ENCODE measurements around the gene SEMA3E.
"Not testable (repeated sequence)": the region's sequence is repeated elsewhere in the genome, so short reads cannot be mapped to it uniquely, and the experiment has no call there.

The SEMA3E gene

GRCh38 chr7:83486957-83487356 is 162.0 kb downstream of the SEMA3E start:
- DNase-seq (ENCODE audit: low read depth, low spot score): no peak

GRCh38 chr7:83486536-83486935 is 162.4 kb downstream of the SEMA3E start:
- DNase-seq (ENCODE audit: low read depth, low spot score): no peak

- no peak for DNase-seq (ENCODE audit: low read depth, low spot score)
Observed at GRCh38 chr7:83484826-83485225, 164.1 kb downstream of the SEMA3E start.

- no peak for DNase-seq (ENCODE audit: low read depth, low spot score)
Observed at GRCh38 chr7:83484266-83484665, 164.7 kb downstream of the SEMA3E start.

- DNase-seq (ENCODE audit: low read depth, low spot score): no peak
Observed at GRCh38 chr7:83478616-83479015, 170.3 kb downstream of the SEMA3E start.

GRCh38 chr7:83476511-83477050 is 172.4 kb downstream of the SEMA3E start:
- no peak for DNase-seq (ENCODE audit: low read depth, low spot score)

GRCh38 chr7:83475420-83475819 is 173.5 kb downstream of the SEMA3E start:
- DNase-seq (ENCODE audit: low read depth, low spot score): no peak

GRCh38 chr7:83472376-83472775 is 176.6 kb downstream of the SEMA3E start:
- no peak for DNase-seq (ENCODE audit: low read depth, low spot score)

- DNase-seq (ENCODE audit: low read depth, low spot score): no peak
Observed at GRCh38 chr7:83469491-83469890, 179.4 kb downstream of the SEMA3E start.

GRCh38 chr7:83469076-83469475 is 179.9 kb downstream of the SEMA3E start:
- DNase-seq (ENCODE audit: low read depth, low spot score): no peak

- DNase-seq (ENCODE audit: low read depth, low spot score): no peak
Observed at GRCh38 chr7:83468251-83468739, 180.6 kb downstream of the SEMA3E start.

GRCh38 chr7:83467493-83467892 is 181.4 kb downstream of the SEMA3E start:
- no peak for DNase-seq (ENCODE audit: low read depth, low spot score)

- DNase-seq (ENCODE audit: low read depth, low spot score): no peak
Observed at GRCh38 chr7:83466956-83467355, 182.0 kb downstream of the SEMA3E start.

GRCh38 chr7:83466187-83466923 is 182.6 kb downstream of the SEMA3E start:
- no peak for DNase-seq (ENCODE audit: low read depth, low spot score)

GRCh38 chr7:83465643-83466042 is 183.3 kb downstream of the SEMA3E start:
- no peak for DNase-seq (ENCODE audit: low read depth, low spot score)

- not testable (repeated sequence) for DNase-seq (ENCODE audit: low read depth, low spot score)
Observed at GRCh38 chr7:83461820-83462219, 187.1 kb downstream of the SEMA3E start.

GRCh38 chr7:83459930-83460653 is 188.8 kb downstream of the SEMA3E start:
- not testable (repeated sequence) for DNase-seq (ENCODE audit: low read depth, low spot score)

GRCh38 chr7:83459101-83459929 is 189.6 kb downstream of the SEMA3E start:
- not testable (repeated sequence) for DNase-seq (ENCODE audit: low read depth, low spot score)

GRCh38 chr7:83457022-83457892 is 191.7 kb downstream of the SEMA3E start:
- no peak for DNase-seq (ENCODE audit: low read depth, low spot score)

- no peak for DNase-seq (ENCODE audit: low read depth, low spot score)
Observed at GRCh38 chr7:83456413-83456812, 192.5 kb downstream of the SEMA3E start.

- DNase-seq (ENCODE audit: low read depth, low spot score): no peak
Observed at GRCh38 chr7:83455612-83456011, 193.3 kb downstream of the SEMA3E start.
